ENCODE measurements around the gene LRRC28. TPM values are rescaled to one million over a fixed set of nuclear protein-coding genes. Genes with fewer than 3 reads are reported as not detected.
A peak's percentile ranks its signal among the peaks of the same experiment; 100 is the strongest.

LRRC28 gene
- total and polyA plus RNA-seq, 8 donors, result 4.5 to 24.9 (median 15.2) TPM

GRCh38 chr15:99322643-99323405 is 71.5 kb downstream of the LRRC28 start:
- Histone ChIP-seq H3K27me3 (no peaks in the 10 kb centered on the region), H3K4me1 (peaks cover 0 to 5% (median 0%) of the 10 kb centered on the region in 3 donors), H3K27ac (no peak overlapping the region), H3K9me3 (no peaks in the 10 kb centered on the region), H3K36me3 (no peaks in the 10 kb centered on the region), H3K4me3 (no peak overlapping the region)
- intact Hi-C loops (cut with DNase I), result no loop called here
- TF ChIP-seq, protein P1, sequence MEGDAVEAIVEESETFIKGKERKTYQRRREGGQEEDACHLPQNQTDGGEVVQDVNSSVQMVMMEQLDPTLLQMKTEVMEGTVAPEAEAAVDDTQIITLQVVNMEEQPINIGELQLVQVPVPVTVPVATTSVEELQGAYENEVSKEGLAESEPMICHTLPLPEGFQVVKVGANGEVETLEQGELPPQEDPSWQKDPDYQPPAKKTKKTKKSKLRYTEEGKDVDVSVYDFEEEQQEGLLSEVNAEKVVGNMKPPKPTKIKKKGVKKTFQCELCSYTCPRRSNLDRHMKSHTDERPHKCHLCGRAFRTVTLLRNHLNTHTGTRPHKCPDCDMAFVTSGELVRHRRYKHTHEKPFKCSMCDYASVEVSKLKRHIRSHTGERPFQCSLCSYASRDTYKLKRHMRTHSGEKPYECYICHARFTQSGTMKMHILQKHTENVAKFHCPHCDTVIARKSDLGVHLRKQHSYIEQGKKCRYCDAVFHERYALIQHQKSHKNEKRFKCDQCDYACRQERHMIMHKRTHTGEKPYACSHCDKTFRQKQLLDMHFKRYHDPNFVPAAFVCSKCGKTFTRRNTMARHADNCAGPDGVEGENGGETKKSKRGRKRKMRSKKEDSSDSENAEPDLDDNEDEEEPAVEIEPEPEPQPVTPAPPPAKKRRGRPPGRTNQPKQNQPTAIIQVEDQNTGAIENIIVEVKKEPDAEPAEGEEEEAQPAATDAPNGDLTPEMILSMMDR (IDR thresholded peaks at IDR 0.05), result no peak
- 79 to 86% methylated on average over 2 of the region's 2 CpGs for WGBS, 2 donors
- DNase-seq (no peak), FAIRE-seq (no peak), ATAC-seq (no peak)

- TF ChIP-seq, protein P1 (IDR thresholded peaks at IDR 0.05), result no peak
- Histone ChIP-seq H3K4me3 (no peak overlapping the region), H3K36me3 (no peaks in the 10 kb centered on the region), H3K4me1 (peaks cover 0 to 5% (median 0%) of the 10 kb centered on the region in 3 donors), H3K9me3 (no peaks in the 10 kb centered on the region), H3K27me3 (no peaks in the 10 kb centered on the region), H3K27ac (no peak overlapping the region)
- intact Hi-C loops (cut with DNase I), result no loop called here
- DNase-seq (no peak), ATAC-seq (peak in 2 of 4 donors; percentile 35 to 38), FAIRE-seq (no peak)
- WGBS, 2 donors, result 88% methylated on average over 9 of the region's 9 CpGs
These were observed 72.9 kb downstream of the LRRC28 start for GRCh38 chr15:99324082-99324620.

GRCh38 chr15:99324700-99325099 is 73.4 kb downstream of the LRRC28 start:
- no peak overlapping the region for H3K27ac ChIP-seq
- WGBS, 2 donors, result 97 to 100% methylated on average over 1 of the region's 1 CpG
- H3K27me3 ChIP-seq, result no peaks in the 10 kb centered on the region
- peaks cover 0 to 5% (median 0%) of the 10 kb centered on the region in 3 donors for H3K4me1 ChIP-seq
- H3K36me3 ChIP-seq, result no peaks in the 10 kb centered on the region
- H3K4me3 ChIP-seq, result no peak overlapping the region
- intact Hi-C loops (cut with DNase I), result no loop called here
- DNase-seq, result no peak
- ATAC-seq, result no peak
- TF ChIP-seq, protein P1 (IDR thresholded peaks at IDR 0.05), result no peak
- H3K9me3 ChIP-seq, result no peaks in the 10 kb centered on the region
- no peak for FAIRE-seq

- WGBS, 2 donors, result 94 to 96% methylated on average over 1 of the region's 1 CpG
- no peak overlapping the region for H3K4me3 ChIP-seq
- intact Hi-C loops (cut with DNase I), result no loop called here
- H3K27ac ChIP-seq, result no peak overlapping the region
- FAIRE-seq, result no peak
- no peaks in the 10 kb centered on the region for H3K27me3 ChIP-seq
- no peak for DNase-seq
- TF ChIP-seq, protein P1 (IDR thresholded peaks at IDR 0.05), result no peak
- no peak for ATAC-seq
- H3K36me3 ChIP-seq, result no peaks in the 10 kb centered on the region
- peaks cover 0 to 5% (median 0%) of the 10 kb centered on the region in 3 donors for H3K4me1 ChIP-seq
- H3K9me3 ChIP-seq, result no peaks in the 10 kb centered on the region
These were observed 75.0 kb downstream of the LRRC28 start for GRCh38 chr15:99326235-99326634.
